Mesothelial cell of epicardium (in vitro differentiated cells): ENCODE data around the gene PATL1. TPM values are rescaled to one million over a fixed set of nuclear protein-coding genes. Genes with fewer than 3 reads are reported as not detected.
A peak's percentile ranks its signal among the peaks of the same experiment; 100 is the strongest.

Experiments
- DNase-seq, 2 experiments: peaks; one replicate each; pipeline ENCODE4 v3.0.0; 2021; ENCODE audit warnings: low spot score in 2 of 2; ENCODE audit not compliant: unreplicated experiment in 2 of 2
- H3K27ac Mint-ChIP-seq: 2 replicates; pipeline ENCODE4 v1.8.0; 2021; ENCODE audit warnings: mixed read lengths
- H3K27me3 Mint-ChIP-seq: 2 replicates; pipeline ENCODE4 v1.8.0; 2021; ENCODE audit warnings: low read depth, mixed read lengths
- H3K36me3 Mint-ChIP-seq: 2 replicates; pipeline ENCODE4 v1.8.0; 2021; ENCODE audit warnings: mixed read lengths
- H3K4me1 Mint-ChIP-seq: 2 replicates; pipeline ENCODE4 v1.8.0; 2021; ENCODE audit warnings: mixed read lengths
- H3K4me3 Mint-ChIP-seq: 2 replicates; pipeline ENCODE4 v1.8.0; 2021; ENCODE audit warnings: mild to moderate bottlenecking, moderate library complexity, mixed read lengths
- H3K9me3 Mint-ChIP-seq: 2 replicates; pipeline ENCODE4 v1.8.0; 2021; ENCODE audit warnings: mixed read lengths
- CTCF ChIP-seq: fragments of 200-600 bp; sonication (generic); IDR thresholded peaks from one replicate; pipeline ENCODE4 v1.5.0; 2021; ENCODE audit warnings: antibody characterized with exemption; ENCODE audit not compliant: unreplicated experiment
- total RNA-seq: library from RNA; stranded (reverse); gene quantifications from 3 replicates; pipeline ENCODE4 v1.2.1, GENCODE V29; 2021

Gene PATL1
- total RNA-seq, 1 donor from 2014 or later: 30.6 TPM

GRCh38 chr11:59669611-59670009 is 773 bp upstream of the PATL1 start:
- peaks cover 11% of the 10 kb centered on the region for H3K36me3 Mint-ChIP-seq
- DNase-seq: peak in 1 of 2 experiments; percentile 49
- no peak for TF ChIP-seq CTCF
- H3K27me3 Mint-ChIP-seq: peaks cover 2% of the 10 kb centered on the region
- H3K4me1 Mint-ChIP-seq: peaks cover 22% of the 10 kb centered on the region
- peak overlapping the region; percentile 91 for H3K4me3 Mint-ChIP-seq
- H3K27ac Mint-ChIP-seq: peak overlapping the region; percentile 100
- H3K9me3 Mint-ChIP-seq: no peaks in the 10 kb centered on the region

GRCh38 chr11:59668188-59668949 is 468 bp downstream of the PATL1 start:
- peak in 1 of 2 experiments; percentile 45 for DNase-seq
- peak overlapping the region; percentile 91 for H3K4me3 Mint-ChIP-seq
- H3K36me3 Mint-ChIP-seq: peaks cover 11% of the 10 kb centered on the region
- peaks cover 2% of the 10 kb centered on the region for H3K27me3 Mint-ChIP-seq
- peaks cover 22% of the 10 kb centered on the region for H3K4me1 Mint-ChIP-seq
- H3K27ac Mint-ChIP-seq: peak overlapping the region; percentile 90
- H3K9me3 Mint-ChIP-seq: no peaks in the 10 kb centered on the region
- peak; percentile 21 for TF ChIP-seq CTCF

- no peak for TF ChIP-seq CTCF
- Mint-ChIP-seq H3K9me3 (no peaks in the 10 kb centered on the region), H3K4me3 (peak overlapping the region; percentile 91), H3K27ac (peak overlapping the region; percentile 90), H3K27me3 (peaks cover 2% of the 10 kb centered on the region), H3K4me1 (peaks cover 22% of the 10 kb centered on the region), H3K36me3 (peaks cover 11% of the 10 kb centered on the region)
- DNase-seq: no peak
Observed at GRCh38 chr11:59667812-59668187, 1.0 kb downstream of the PATL1 start.

- Mint-ChIP-seq H3K4me1 (peaks cover 22% of the 10 kb centered on the region), H3K27ac (peak overlapping the region; percentile 3), H3K36me3 (peaks cover 11% of the 10 kb centered on the region), H3K4me3 (peak overlapping the region; percentile 91), H3K9me3 (no peaks in the 10 kb centered on the region), H3K27me3 (peaks cover 2% of the 10 kb centered on the region)
- no peak for DNase-seq
- no peak for TF ChIP-seq CTCF
Observed at GRCh38 chr11:59666969-59667368, 1.9 kb downstream of the PATL1 start.

GRCh38 chr11:59660621-59661020 is 8.2 kb downstream of the PATL1 start:
- no peak for DNase-seq
- Mint-ChIP-seq H3K36me3 (peaks cover 21% of the 10 kb centered on the region), H3K27me3 (no peaks in the 10 kb centered on the region), H3K4me3 (no peak overlapping the region), H3K9me3 (no peaks in the 10 kb centered on the region), H3K27ac (no peak overlapping the region), H3K4me1 (peaks cover 8% of the 10 kb centered on the region)
- no peak for TF ChIP-seq CTCF
